GM12864 (cell line): ENCODE measurements around the gene CD7.

Experiments used
- DNase-seq: peaks from one replicate; pipeline ENCODE4 v3.0.0-alpha.2; 2011; ENCODE audit warnings: low read depth
- H3K4me3 ChIP-seq: 2 replicates; pipeline ENCODE4 v1.5.1; 2011; ENCODE audit warnings: mild to moderate bottlenecking, low read depth, low read length, control low read depth
- TF ChIP-seq, protein P1 (sequence below): IDR thresholded peaks from 2 replicates; pipeline ENCODE4 v1.5.1; 2011; ENCODE audit warnings: low read depth, mild to moderate bottlenecking, moderate library complexity, low read length, control low read depth, inconsistent platforms; ENCODE audit errors: missing control alignments

The CD7 gene

DNA sequence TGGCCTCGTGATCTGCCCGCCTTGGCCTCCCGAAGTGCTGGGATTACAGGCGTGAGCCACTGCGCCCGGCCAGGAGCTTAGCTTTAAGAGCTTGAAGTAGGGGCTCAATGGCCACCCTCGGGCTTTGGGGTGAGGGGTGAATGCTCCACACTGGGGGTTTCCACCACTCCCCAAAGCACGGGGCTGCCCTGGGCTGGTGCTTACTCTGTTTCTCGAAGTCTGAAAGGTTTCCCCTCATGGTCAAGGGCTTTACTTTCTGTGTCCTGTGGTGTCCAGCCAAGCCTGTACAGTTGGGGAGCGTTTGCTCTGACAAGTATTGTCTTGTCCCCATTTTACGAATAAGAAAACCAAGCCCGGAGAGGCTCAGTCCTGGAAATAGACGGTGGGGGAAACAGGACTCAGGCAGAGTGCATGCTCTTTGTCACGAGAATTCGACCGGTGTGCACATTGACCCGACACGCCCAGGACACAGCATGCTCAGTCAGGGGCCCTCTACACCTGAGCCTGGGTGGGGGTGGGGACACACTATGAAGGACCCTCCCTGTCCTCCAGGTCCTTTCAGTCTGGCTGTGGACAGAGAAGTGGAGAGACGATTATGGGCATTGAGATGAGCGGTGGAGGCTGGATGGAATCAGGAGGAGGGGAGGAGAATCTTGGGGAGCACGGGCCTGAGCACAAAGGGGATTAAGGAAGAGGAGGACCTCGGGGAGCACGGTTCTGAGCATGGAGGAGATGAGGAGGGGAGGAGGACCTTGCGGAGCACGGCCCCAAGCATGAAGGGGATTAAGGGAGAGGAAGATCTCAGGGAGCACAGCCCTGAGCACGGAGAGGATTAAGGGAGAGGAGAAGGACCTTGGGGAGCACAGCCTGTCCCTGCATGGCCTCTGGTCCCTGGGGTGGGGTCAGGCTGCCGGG lies 7.5 kb downstream of the CD7 start:
- H3K4me3 ChIP-seq = no peak overlapping the region
- DNase-seq = no peak
- TF ChIP-seq, protein P1, sequence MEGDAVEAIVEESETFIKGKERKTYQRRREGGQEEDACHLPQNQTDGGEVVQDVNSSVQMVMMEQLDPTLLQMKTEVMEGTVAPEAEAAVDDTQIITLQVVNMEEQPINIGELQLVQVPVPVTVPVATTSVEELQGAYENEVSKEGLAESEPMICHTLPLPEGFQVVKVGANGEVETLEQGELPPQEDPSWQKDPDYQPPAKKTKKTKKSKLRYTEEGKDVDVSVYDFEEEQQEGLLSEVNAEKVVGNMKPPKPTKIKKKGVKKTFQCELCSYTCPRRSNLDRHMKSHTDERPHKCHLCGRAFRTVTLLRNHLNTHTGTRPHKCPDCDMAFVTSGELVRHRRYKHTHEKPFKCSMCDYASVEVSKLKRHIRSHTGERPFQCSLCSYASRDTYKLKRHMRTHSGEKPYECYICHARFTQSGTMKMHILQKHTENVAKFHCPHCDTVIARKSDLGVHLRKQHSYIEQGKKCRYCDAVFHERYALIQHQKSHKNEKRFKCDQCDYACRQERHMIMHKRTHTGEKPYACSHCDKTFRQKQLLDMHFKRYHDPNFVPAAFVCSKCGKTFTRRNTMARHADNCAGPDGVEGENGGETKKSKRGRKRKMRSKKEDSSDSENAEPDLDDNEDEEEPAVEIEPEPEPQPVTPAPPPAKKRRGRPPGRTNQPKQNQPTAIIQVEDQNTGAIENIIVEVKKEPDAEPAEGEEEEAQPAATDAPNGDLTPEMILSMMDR = no peak

DNA sequence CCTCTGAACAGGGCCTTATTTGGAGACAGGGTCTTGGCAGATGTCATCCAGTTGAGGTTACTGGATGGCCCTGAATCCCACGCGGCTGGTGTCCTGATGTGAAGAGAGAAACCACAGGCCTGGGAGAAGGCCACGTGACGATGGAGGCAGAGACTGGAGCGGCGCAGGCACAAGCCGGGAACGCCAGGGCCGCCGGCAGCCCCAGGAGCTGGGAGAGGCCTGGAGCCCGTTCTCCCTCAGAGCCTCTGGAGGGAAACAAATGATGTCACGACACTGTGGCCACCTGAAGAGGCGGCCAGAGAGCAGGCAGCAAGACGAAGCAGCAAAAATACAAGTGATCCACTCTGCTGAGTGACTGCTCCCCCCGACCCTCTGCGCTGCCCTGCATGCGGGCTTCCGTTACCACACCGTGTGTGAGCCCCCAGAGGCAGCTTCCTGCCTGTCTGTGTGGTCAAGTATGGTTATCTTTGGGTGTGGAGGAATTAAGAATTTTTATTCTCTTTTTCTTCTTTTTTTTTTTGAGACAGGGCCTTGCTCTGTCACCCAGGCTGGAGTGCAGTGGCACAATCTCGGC lies 11.6 kb downstream of the CD7 start:
- TF ChIP-seq, protein P1 = no peak
- no peak overlapping the region for H3K4me3 ChIP-seq
- no peak for DNase-seq

DNA sequence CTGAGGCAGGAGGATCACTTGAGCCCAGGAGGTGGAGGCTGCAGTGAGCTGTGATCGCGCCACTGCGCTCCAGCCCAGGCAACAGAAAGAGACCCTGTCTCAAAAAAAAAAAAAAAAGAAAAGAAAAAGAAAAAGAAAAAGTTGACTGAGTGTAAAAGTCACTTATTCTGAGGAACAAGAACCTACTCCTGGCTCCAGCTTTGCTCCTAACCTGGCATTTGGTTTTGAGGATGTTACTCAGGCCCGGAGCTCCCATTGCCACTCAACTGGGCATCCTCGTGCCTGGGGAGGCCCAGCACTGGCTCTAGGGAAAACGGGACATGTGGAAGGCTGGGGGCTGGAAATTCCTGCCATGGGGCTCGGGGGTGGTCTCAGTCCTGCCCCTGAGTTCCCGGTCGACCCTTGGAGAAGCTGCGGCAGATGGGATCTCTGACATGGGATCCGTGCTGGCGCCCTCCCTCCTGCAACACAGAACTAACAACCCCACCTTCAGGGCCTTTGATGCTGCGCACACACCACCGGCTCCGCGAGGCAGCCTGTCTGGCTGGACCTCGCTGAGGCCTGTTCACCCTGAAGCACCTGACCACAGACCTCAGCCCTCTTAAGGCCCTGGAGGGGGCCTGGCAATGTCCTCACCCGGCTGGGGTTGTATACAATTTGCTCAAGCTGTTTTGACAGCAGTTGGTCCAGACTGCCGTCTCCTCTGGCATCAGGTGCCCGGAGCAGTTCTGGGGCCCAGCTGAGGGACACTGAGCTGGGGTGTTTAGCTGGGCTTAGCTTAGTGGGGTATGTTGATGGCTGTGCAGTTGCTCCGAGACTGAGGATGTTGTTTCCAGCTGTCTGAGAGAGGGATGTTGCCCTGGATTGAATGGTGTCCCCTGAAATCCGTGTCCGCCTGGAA lies 12.3 kb downstream of the CD7 start:
- no peak for DNase-seq
- TF ChIP-seq, protein P1 = no peak
- H3K4me3 ChIP-seq = no peak overlapping the region

DNA sequence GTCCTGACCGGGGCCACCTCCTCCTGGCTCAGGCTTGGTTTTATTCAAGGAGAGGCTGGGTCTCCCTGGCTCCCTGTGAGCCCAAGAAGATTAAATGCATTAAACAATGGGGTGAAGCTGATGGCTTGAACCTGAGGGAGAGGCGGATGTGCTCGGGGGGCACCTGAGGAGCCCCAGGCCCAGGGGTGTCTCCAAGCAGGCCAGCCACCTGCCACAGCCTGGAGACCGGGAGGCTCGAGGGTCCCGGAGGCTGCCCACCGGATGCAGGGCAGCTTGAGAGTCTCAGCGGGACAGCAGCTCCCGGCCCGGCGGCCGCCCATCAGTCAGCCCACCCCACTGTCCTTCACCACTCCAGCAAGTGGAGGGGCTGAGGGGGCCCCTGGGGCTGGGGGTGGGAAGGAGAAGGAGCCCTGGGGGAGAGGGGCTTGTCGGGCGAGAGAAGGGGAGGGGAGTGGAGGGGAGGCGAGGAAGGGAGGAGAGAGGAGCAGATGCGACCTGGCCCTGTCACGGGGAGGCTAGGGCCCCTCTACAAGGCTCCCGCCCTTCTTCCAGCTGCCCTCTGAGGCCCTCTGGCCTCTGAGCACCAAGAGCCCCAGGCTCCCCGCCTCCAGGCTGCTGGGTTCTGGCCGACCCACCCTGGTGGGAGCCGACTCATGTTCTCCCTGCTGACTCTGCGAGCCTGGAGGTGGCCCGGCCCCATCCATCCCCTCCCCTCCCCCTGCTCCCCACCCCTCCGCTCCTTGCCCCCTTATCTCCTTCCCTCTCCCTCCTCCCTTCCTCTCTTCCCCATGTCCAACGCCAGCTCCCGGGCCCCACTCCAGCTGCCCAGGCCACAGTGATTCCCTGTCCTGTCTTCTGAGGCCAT lies 13.2 kb downstream of the CD7 start:
- no peak for DNase-seq
- TF ChIP-seq, protein P1 = no peak
- no peak overlapping the region for H3K4me3 ChIP-seq

DNA sequence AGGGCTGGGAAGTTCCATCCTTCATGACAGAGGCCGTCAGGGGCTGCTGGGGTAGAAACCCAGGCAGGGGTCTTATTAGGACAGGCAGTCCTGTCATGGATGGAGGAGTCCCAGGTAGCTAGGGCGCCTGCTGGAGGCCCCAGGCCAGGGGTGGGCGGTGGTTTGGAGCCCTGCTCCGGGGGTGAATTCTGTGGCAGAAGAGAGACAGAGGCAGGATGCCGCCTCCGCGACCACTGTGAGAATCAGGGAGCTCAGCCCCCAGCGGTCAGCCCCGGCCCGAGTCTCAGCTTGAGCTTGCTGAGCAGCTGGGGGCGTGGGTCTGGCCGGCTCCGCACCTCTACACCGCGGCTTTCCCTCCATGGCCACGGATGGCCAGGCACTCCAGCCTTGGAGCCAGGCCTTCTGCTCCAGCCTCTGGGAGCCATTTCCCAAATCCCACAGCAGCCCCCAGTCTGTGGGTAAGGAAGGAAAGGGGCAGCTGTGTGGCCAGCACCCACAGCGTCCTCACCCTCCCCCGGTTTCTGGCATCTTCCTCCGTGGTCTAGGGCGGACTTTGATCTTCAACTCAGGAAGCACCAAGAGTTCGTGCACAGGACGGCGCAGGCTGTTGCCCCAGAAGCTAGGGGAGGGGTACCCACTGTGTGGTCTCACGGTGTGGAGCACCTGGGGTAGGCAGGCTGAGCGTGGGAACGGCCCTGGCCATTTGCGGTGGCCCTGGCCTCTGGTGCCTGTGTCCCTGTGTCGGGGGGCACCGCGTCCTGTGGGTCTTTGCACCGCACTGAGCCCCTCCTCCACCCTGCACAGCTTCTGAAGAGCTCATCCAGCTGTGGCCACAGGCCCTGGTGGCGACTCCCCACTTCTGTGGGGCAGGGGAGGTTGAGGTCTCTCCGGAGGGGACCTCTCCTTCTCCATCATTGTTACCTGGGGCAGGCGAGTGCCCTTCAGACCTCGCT lies 14.1 kb downstream of the CD7 start:
- H3K4me3 ChIP-seq = no peak overlapping the region
- TF ChIP-seq, protein P1 = no peak
- no peak for DNase-seq
